Thyroid gland (tissue), 4 donors: ENCODE measurements around the gene WNT9A.

Experiments
- POLR2A ChIP-seq, 2 donors: fragments of 450-650 bp; IDR thresholded peaks; one replicate each; pipeline ENCODE4 v1.6.1; 2017; ENCODE audit warnings: antibody characterized with exemption in 2 of 2, mild to moderate bottlenecking in 2 of 2, moderate library complexity in 1 of 2
- TF ChIP-seq, protein P1 (sequence below), 6 experiments: fragments of 200-600 bp in 3 of 6; fragments of 450-650 bp in 3 of 6; sonication (generic) in 3 of 6; IDR thresholded peaks; one replicate each; pipeline ENCODE4 v1.5.1; 2016 to 2019; ENCODE audit warnings: antibody characterized with exemption in 6 of 6, mild to moderate bottlenecking in 2 of 6, inconsistent platforms in 1 of 6, moderate library complexity in 1 of 6

- TF ChIP-seq, protein P1, sequence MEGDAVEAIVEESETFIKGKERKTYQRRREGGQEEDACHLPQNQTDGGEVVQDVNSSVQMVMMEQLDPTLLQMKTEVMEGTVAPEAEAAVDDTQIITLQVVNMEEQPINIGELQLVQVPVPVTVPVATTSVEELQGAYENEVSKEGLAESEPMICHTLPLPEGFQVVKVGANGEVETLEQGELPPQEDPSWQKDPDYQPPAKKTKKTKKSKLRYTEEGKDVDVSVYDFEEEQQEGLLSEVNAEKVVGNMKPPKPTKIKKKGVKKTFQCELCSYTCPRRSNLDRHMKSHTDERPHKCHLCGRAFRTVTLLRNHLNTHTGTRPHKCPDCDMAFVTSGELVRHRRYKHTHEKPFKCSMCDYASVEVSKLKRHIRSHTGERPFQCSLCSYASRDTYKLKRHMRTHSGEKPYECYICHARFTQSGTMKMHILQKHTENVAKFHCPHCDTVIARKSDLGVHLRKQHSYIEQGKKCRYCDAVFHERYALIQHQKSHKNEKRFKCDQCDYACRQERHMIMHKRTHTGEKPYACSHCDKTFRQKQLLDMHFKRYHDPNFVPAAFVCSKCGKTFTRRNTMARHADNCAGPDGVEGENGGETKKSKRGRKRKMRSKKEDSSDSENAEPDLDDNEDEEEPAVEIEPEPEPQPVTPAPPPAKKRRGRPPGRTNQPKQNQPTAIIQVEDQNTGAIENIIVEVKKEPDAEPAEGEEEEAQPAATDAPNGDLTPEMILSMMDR (IDR thresholded peaks at IDR 0.05): no peak
- TF ChIP-seq POLR2A (IDR thresholded peaks at IDR 0.05): no peak
Observed at GRCh38 chr1:227917081-227917950, 30.4 kb downstream of the WNT9A start.
